Measurements from ENCODE around the gene MBNL3.

DNA sequence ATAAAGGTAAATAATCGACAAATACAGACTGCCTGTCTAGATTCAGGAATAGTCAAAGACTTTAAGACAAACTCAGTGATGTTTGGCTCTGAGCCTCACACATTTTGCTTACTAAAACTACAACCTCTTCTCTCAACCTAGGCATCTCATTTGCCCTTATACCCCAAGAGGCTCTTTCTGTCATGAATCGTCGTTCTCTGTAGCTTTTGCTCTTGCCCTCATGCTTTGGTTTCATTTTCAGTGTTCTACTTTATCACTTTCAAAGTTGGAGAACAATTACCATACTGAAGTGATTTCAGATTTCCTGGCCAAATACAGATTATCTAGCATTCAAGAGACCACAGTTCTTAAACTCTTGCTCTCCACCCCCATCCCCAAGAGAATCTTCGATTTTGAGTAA lies 155.5 kb downstream of the MBNL3 start:
- TF ChIP-seq NRF1 (IDR thresholded peaks at IDR 0.05; ENCODE audit: low read depth, low read length): no peak
- no peak for TF ChIP-seq EP300 (IDR thresholded peaks at IDR 0.05; ENCODE audit: borderline replicate concordance in 1 of 2, low read depth in 1 of 2, low read length in 1 of 2)
- TF ChIP-seq POLR2AphosphoS5 (IDR thresholded peaks at IDR 0.05; ENCODE audit: low read depth, low read length): no peak
- no peak for TF ChIP-seq SMC3 (IDR thresholded peaks at IDR 0.05; ENCODE audit: low read depth, low read length)
- TF ChIP-seq GABPA (IDR thresholded peaks at IDR 0.05; ENCODE audit: low read depth): no peak
- TF ChIP-seq, protein P1, sequence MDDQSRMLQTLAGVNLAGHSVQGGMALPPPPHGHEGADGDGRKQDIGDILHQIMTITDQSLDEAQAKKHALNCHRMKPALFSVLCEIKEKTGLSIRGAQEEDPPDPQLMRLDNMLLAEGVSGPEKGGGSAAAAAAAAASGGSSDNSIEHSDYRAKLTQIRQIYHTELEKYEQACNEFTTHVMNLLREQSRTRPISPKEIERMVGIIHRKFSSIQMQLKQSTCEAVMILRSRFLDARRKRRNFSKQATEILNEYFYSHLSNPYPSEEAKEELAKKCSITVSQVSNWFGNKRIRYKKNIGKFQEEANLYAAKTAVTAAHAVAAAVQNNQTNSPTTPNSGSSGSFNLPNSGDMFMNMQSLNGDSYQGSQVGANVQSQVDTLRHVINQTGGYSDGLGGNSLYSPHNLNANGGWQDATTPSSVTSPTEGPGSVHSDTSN (IDR thresholded peaks at IDR 0.05): no peak
